GF-D8 (cell line): Measurements from ENCODE around the gene TOMM70.

Source experiments
- DNase-seq: peaks from one replicate; lab custom pipeline; 2025; lab: John Stamatoyannopoulos, UW

TOMM70 gene

DNA sequence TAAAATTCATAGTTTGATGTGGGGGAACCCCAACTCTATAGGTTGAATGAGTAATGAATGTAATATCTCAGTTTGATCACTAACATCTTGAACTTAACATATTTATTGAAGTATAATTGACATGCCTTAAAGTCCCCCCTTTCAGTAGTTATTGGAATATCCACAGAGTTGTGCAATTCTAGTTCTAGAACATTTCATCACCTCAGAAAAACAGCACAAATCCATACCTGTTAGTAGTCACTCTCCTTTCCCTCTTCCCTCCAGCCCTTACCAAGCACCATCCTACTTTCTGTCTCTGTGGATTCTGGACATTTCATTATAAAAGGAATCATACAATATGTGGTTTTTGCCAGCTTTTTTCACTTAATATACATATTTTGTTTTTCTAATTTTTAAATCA, 75.1 kb downstream of the TOMM70 start:
- no peak for DNase-seq

DNA sequence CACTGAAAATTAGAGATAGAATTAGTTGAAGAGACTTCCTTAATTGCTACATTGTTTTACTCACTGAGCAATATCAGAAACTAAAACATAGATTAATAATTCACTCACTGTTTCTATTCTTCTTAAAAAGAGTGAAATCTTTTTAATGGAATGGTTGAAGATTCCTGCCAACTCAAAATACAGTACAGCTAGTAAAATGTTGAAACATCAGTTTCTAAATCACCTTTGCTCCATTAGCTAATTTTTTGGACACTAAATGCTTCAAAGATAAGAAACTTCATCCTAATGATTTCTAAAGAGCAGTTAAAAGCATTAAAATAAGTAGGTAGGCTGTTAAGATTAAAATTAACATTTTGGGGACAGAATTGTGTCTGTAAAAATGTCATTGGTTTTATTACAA, 76.8 kb downstream of the TOMM70 start:
- no peak for DNase-seq

DNA sequence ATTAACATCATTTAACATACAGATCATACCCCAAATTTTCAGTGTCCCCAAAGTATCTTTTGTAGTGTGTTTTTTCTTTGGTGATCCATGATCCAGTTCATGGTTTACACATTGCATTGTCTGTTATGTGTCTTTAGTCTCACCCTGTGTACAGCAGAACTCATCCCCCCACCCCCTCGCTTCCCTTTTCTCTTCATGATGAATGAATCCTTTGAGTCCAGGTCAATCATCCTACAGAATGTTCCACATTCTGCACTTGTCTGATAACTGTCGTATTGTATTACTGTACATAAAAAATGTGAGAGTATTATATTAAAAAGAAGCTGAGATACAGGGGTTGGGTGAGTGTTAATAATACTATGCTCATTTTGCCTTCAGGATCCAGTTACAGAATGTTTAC, 80.9 kb downstream of the TOMM70 start:
- no peak for DNase-seq

DNA sequence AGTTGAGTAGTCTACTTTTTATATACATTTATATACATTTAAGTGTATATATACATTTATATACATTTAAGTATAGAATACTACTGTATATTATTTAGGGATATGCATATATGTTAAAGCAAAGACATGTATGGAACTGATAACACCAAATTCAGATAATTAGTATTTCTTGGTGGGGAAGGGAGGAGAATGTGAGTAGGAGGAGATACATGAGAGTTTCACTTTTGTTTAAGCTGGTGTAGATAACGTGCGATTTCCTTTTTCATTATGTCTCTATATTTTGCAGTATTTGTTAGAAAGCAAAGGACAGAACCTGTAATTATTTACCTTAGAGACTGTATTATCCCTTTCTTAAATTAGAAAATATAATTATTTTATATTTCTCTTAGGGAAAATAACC, 83.0 kb downstream of the TOMM70 start:
- DNase-seq, result no peak

DNA sequence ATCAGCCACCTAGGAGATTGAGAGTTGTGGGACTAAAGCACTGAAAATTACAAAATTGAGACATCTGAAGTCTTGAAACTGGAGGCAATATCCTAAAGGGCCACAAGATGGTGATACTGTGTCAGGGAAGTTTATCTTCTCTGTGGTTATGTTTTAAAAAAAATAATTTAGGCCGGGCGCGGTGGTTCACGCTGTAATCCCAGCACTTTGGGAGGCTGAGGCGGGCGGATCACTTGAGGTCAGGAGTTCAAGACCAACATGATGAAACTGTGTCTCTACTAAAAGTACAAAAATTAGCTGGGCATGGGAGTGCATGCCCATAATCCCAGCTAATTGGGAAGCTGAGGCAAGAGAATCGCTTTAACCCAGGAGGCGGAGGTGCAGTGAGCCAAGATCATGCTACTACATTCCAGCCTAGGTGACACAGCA, 84.2 kb downstream of the TOMM70 start:
- DNase-seq, result peak; percentile 31
